Esophagus muscularis mucosa (tissue), 4 donors: ENCODE results near the gene PGP. TPM values are rescaled to one million over a fixed set of nuclear protein-coding genes. Genes with fewer than 3 reads are reported as not detected.

Source experiments
- DNase-seq: peaks from one replicate; pipeline ENCODE4 v3.0.0-alpha.2; 2017; ENCODE audit errors: extremely low spot score
- H3K27ac ChIP-seq, 4 donors: fragments of 200-600 bp; sonication (generic); replicated peaks in 1 of 4; 1 replicate in 3 of 4; 2 replicates in 1 of 4; pipeline ENCODE4 v1.5.1; 2016 to 2019; ENCODE audit warnings: mild to moderate bottlenecking in 1 of 4
- H3K27me3 ChIP-seq, 4 donors: fragments of 200-600 bp; sonication (generic); one replicate each; pipeline versions ENCODE4 v1.5.1 to v1.6.0; 2016 to 2019
- H3K36me3 ChIP-seq, 4 donors: fragments of 200-600 bp; sonication (generic); one replicate each; pipeline ENCODE4 v1.5.1; 2016 to 2019
- H3K4me1 ChIP-seq, 4 donors: fragments of 200-600 bp; sonication (generic); one replicate each; pipeline ENCODE4 v1.5.1; 2016 to 2019
- H3K4me3 ChIP-seq, 4 donors: fragments of 200-600 bp; sonication (generic); 1 replicate in 2 of 4; 2 replicates in 2 of 4; pipeline ENCODE4 v1.5.1; 2016 to 2019; ENCODE audit warnings: mild to moderate bottlenecking in 4 of 4, moderate library complexity in 1 of 4
- H3K9me3 ChIP-seq, 4 donors: fragments of 200-600 bp; sonication (generic); 1 replicate in 3 of 4; 2 replicates in 1 of 4; pipeline ENCODE4 v1.5.1; 2016 to 2019
- EP300 ChIP-seq: sonication (generic); formaldehyde crosslinking; IDR thresholded peaks from one replicate; pipeline ENCODE4 v1.6.1; 2017; ENCODE audit warnings: antibody characterized with exemption
- POLR2A ChIP-seq: fragments of 450-650 bp; IDR thresholded peaks from one replicate; pipeline ENCODE4 v1.6.1; 2017; ENCODE audit warnings: antibody characterized with exemption, moderate library complexity, mild to moderate bottlenecking, low read depth
- POLR2AphosphoS5 ChIP-seq, 2 donors: sonication (generic); formaldehyde crosslinking; IDR thresholded peaks; one replicate each; pipeline ENCODE4 v1.6.1; 2017; ENCODE audit warnings: antibody characterized with exemption in 2 of 2
- WGBS: methylation state at CpG from one replicate; pipeline ENCODE4 v1.1.5; 2018; 5-methylcytosine and 5-hydroxymethylcytosine counted together
- intact Hi-C: fragments of 100-400 bp; cut with DNase I; formaldehyde crosslinking; loops from one replicate; pipeline ENCODE4 v1.15.1; 2023
- total RNA-seq, 4 donors: library from RNA; depleted of rRNA; stranded (reverse); fragments of >200 nt; gene quantifications; one replicate each; pipeline versions ENCODE4 v1.1.0 to v1.2.1, GENCODE V29; 2016
- TF ChIP-seq, protein P1 (sequence below), 3 experiments: fragments of 200-600 bp in 2 of 3; fragments of 450-650 bp in 1 of 3; sonication (generic) in 2 of 3; IDR thresholded peaks; one replicate each; pipeline ENCODE4 v1.5.1; 2017 to 2019; ENCODE audit warnings: antibody characterized with exemption in 3 of 3, mild to moderate bottlenecking in 2 of 3, moderate library complexity in 1 of 3

PGP gene
- total RNA-seq, 4 donors from 2014 or later = 8.9 to 20.0 (median 13.7) TPM

- Histone ChIP-seq H3K27me3 (peaks cover 9 to 64% (median 17%) of the 10 kb centered on the region in 4 donors), H3K4me3 (no peak overlapping the region), H3K27ac (no peak overlapping the region), H3K4me1 (peaks cover 21 to 34% (median 30%) of the 10 kb centered on the region in 4 donors), H3K36me3 (peaks cover 54 to 69% (median 68%) of the 10 kb centered on the region in 4 donors), H3K9me3 (no peaks in the 10 kb centered on the region)
- intact Hi-C loops = no loop called here
- WGBS = 87% methylated on average over 19 of the region's 28 CpGs
- DNase-seq = no peak
- no peak for TF ChIP-seq POLR2AphosphoS5 (IDR thresholded peaks at IDR 0.05)
- TF ChIP-seq EP300 = no peak
- TF ChIP-seq POLR2A = no peak
- TF ChIP-seq, protein P1, sequence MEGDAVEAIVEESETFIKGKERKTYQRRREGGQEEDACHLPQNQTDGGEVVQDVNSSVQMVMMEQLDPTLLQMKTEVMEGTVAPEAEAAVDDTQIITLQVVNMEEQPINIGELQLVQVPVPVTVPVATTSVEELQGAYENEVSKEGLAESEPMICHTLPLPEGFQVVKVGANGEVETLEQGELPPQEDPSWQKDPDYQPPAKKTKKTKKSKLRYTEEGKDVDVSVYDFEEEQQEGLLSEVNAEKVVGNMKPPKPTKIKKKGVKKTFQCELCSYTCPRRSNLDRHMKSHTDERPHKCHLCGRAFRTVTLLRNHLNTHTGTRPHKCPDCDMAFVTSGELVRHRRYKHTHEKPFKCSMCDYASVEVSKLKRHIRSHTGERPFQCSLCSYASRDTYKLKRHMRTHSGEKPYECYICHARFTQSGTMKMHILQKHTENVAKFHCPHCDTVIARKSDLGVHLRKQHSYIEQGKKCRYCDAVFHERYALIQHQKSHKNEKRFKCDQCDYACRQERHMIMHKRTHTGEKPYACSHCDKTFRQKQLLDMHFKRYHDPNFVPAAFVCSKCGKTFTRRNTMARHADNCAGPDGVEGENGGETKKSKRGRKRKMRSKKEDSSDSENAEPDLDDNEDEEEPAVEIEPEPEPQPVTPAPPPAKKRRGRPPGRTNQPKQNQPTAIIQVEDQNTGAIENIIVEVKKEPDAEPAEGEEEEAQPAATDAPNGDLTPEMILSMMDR (IDR thresholded peaks at IDR 0.05) = no peak
Observed at GRCh38 chr16:2235234-2235651, 20.6 kb upstream of the PGP start.

- peaks cover 9 to 65% (median 17%) of the 10 kb centered on the region in 4 donors for H3K27me3 ChIP-seq
- no peak for DNase-seq
- no peaks in the 10 kb centered on the region for H3K9me3 ChIP-seq
- no peak overlapping the region for H3K27ac ChIP-seq
- 91% methylated on average over 10 of the region's 18 CpGs for WGBS
- intact Hi-C loops = no loop called here
- TF ChIP-seq POLR2A = no peak
- TF ChIP-seq EP300 = no peak
- TF ChIP-seq, protein P1 (IDR thresholded peaks at IDR 0.05) = no peak
- no peak for TF ChIP-seq POLR2AphosphoS5 (IDR thresholded peaks at IDR 0.05)
- H3K4me3 ChIP-seq = no peak overlapping the region
- H3K36me3 ChIP-seq = peaks cover 58 to 69% (median 68%) of the 10 kb centered on the region in 4 donors
- H3K4me1 ChIP-seq = peaks cover 21 to 34% (median 30%) of the 10 kb centered on the region in 4 donors
Observed at GRCh38 chr16:2234813-2235170, 20.2 kb upstream of the PGP start.

DNA sequence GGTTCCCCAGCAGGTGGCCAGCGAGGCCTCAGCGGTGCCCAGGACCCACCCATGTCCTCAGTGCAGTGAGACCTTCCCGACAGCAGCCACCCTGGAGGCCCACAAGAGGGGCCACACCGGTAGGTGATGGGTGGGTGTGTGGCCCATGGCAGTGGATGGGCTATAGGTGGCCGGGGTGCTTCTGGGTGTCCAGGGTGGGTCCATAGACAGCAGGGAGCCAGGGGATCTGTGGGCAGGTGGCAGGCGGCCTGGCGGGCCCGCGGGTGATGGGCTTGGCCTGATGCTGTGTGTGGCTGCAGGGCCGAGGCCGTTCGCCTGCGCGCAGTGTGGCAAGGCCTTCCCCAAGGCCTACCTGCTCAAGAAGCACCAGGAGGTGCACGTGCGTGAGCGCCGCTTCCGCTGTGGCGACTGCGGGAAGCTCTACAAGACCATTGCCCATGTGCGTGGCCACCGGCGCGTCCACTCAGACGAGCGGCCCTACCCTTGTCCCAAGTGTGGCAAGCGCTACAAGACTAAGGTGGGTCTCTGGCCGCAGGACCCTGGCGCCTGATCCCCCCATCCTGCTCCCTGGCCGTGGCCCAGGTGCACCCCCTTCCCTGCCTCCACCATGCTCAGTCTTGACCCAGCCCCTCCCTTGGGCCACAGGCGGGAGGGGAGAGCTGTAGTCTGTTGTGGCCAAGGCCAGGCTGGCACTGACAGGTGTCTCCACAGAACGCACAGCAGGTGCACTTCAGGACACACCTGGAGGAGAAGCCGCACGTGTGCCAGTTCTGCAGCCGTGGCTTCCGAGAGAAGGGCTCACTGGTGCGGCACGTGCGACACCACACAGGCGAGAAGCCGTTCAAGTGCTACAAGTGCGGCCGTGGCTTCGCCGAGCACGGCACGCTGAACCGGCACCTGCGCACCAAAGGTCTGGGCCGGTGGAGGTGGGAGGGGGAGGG lies 19.5 kb upstream of the PGP start:
- intact Hi-C loops = no loop called here
- WGBS = 93% methylated on average over 10 of the region's 51 CpGs

DNA sequence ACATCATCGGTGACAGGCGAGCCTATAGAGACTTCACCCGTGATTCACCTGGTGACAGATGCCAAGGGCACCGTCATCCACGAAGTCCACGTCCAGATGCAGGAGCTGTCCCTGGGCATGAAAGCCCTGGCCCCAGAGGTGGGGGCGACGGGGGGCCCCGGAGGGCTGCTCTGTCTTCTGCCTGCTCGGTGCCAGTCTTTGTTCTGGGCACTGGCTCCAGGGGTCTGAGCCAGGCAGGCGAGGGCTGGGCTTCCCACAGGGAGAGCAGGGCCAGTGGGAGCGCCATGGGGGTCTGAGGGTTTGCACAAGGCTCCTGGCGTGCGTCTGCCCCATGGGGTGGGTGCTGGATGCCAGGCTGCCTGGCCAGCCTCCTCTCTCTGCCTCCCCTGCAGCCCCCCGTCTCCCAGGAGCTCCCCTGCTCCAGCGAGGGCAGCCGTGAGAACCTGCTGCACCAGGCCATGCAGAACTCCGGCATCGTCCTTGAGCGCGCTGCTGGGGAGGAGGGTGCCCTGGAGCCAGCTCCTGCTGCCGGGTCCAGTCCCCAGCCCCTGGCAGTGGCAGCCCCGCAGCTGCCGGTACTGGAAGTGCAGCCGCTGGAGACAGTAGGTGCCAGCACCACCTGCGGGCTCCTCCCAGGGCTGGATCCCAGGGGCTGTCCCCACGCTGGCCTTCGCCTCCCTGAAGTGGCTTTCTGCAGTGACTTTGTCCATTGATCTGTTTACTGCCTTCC lies 18.6 kb upstream of the PGP start:
- no CpG with 5 or more reads among the region's 28 CpGs for WGBS
- no peak for DNase-seq
- peaks cover 69 to 78% (median 77%) of the 10 kb centered on the region in 4 donors for H3K36me3 ChIP-seq

More for the DNA sequence above, 19.5 kb upstream of the PGP start:
- Histone ChIP-seq H3K4me1 (peaks cover 21 to 34% (median 30%) of the 10 kb centered on the region in 4 donors), H3K27ac (no peak overlapping the region), H3K36me3 (peaks cover 65 to 71% (median 68%) of the 10 kb centered on the region in 4 donors), H3K9me3 (no peaks in the 10 kb centered on the region), H3K4me3 (no peak overlapping the region), H3K27me3 (peaks cover 9 to 65% (median 17%) of the 10 kb centered on the region in 4 donors)
- DNase-seq = no peak
- no peak for TF ChIP-seq POLR2AphosphoS5 (IDR thresholded peaks at IDR 0.05)
- TF ChIP-seq POLR2A = no peak
- TF ChIP-seq EP300 = no peak
- TF ChIP-seq, protein P1 (IDR thresholded peaks at IDR 0.05) = no peak

More for the DNA sequence above, 18.6 kb upstream of the PGP start:
- Histone ChIP-seq H3K4me1 (peaks cover 21 to 27% (median 26%) of the 10 kb centered on the region in 4 donors), H3K4me3 (no peak overlapping the region), H3K27me3 (peaks cover 9 to 65% (median 17%) of the 10 kb centered on the region in 4 donors), H3K9me3 (no peaks in the 10 kb centered on the region), H3K27ac (no peak overlapping the region)
- intact Hi-C loops = no loop called here
- no peak for TF ChIP-seq POLR2A
- TF ChIP-seq, protein P1 (IDR thresholded peaks at IDR 0.05) = no peak
- no peak for TF ChIP-seq POLR2AphosphoS5 (IDR thresholded peaks at IDR 0.05)
- no peak for TF ChIP-seq EP300
